NCI-H1105 (cell line): ENCODE measurements around the gene MRGPRX4.

Source experiments
- DNase-seq: peaks from one replicate; lab custom pipeline; 2025; lab: John Stamatoyannopoulos, UW

The MRGPRX4 gene

DNA sequence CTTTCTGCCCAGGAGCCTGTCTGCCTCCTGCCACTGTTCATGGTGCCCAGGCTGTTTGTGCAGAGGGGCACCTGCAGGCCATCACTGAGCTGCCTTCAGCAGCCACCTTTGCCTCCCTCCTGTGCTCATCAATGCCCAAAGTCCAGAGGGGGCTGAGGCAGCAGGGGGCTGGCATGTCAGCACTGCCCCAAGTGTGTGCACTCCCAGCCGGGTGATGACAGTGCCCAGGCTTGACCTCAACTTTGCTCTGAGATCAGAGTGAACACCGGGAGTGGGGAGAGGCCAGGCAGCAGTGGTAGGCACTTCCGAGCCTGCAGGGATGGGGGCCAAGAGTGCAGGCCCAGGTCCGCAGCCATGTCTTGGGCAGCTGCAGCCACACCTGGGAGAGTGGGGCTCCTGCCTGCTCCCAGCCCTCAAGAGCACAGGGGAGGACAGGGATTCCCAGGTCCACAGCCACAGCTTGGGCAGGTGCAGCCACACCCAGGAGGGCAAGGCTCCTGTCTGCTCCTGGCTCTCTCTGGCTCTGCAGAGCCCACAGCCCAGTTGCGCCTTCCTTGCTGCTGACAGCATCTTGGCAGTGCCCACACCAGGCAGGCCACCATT, 48.7 kb downstream of the MRGPRX4 start:
- no peak for DNase-seq

DNA sequence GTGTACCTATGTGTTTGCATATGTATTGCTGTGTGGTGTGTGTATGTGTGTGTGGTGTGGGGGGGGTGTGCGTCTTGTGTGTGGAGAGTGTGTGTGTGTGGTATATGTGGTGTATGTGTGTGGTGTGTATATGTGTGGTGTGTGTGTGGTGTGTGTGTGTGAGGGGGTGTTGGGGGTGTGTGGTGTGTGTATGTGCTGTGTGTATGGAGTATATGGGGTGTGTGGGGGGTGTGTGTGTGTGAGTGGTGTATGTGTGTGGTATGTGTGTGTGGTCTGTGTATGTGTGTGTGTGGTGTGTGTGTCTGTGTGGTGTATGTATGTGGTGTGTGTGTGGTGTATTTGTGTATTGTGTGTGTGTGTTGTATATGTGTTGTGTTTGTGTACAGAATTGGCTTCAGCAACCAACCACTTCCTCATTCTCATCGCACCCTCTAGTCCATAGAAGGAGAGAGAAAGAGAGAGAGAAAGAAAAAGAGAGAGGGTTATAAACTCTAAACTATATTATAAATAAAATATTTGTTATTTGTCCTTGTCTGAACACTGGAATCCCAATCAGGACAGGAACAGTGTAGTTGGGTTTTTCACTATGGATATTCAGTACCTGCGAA, 50.3 kb downstream of the MRGPRX4 start:
- no peak for DNase-seq
